Measurements from ENCODE around the gene CSNK2A3.

GRCh38 chr11:11338304-11338703 lies 14.7 kb downstream of the CSNK2A3 start:
- TF ChIP-seq CTCF (IDR thresholded peaks at IDR 0.05 in 8 of 11, conservative IDR thresholded peaks at IDR 0.05 in 3 of 11) (no peak), POLR2A (IDR thresholded peaks at IDR 0.05) (no peak)

Measured in spleen (tissue), 7 donors.